Colonic mucosa (tissue), 4 donors: ENCODE results near the gene TMEM266. TPM values are rescaled to one million over a fixed set of nuclear protein-coding genes. Genes with fewer than 3 reads are reported as not detected.

Source experiments
- DNase-seq: peaks from one replicate; pipeline ENCODE4 v3.0.0-alpha.2; 2020
- H3K27ac ChIP-seq: fragments of 200-600 bp; one replicate; pipeline ENCODE4 v1.8.0; 2021
- H3K27me3 ChIP-seq: fragments of 200-600 bp; one replicate; pipeline ENCODE4 v1.8.0; 2021
- H3K36me3 ChIP-seq: fragments of 200-600 bp; one replicate; pipeline ENCODE4 v1.8.0; 2021
- H3K4me1 ChIP-seq: fragments of 200-600 bp; one replicate; pipeline ENCODE4 v1.8.0; 2021; ENCODE audit warnings: mild to moderate bottlenecking
- H3K4me3 ChIP-seq: fragments of 200-600 bp; one replicate; pipeline ENCODE4 v1.8.0; 2021
- H3K9ac ChIP-seq, 2 donors: one replicate each; pipeline ENCODE4 v1.7.0; 2013; ENCODE audit warnings: control low read depth in 2 of 2, low read depth in 2 of 2, low read length in 2 of 2
- H3K9me3 ChIP-seq: fragments of 200-600 bp; one replicate; pipeline ENCODE4 v1.8.0; 2021
- CTCF ChIP-seq: fragments of 200-600 bp; IDR thresholded peaks from one replicate; pipeline ENCODE4 v1.8.0; 2022; ENCODE audit warnings: antibody characterized with exemption, mild to moderate bottlenecking
- intact Hi-C: fragments of 100-400 bp; cut with DNase I; formaldehyde crosslinking; loops from one replicate; pipeline ENCODE4 v1.14.1; 2022
- total RNA-seq, 2 donors: library from RNA; stranded (reverse); fragmentation: NEBNext Ultra II Directional in 1 of 2; extraction: Animal tissue kit (Norgen Biotek cat#: 25700) in 1 of 2; gene quantifications; one replicate each; pipeline ENCODE4 v1.2.1, GENCODE V29; 2021
- donor health status: healthy.
- donor health status: DM: no; HTN: no; CAD: no.
- donor health status: DM: no; HTN: no; CAD: no.

The TMEM266 gene
- total RNA-seq, 2 donors from 2014 or later, result not detected

DNA sequence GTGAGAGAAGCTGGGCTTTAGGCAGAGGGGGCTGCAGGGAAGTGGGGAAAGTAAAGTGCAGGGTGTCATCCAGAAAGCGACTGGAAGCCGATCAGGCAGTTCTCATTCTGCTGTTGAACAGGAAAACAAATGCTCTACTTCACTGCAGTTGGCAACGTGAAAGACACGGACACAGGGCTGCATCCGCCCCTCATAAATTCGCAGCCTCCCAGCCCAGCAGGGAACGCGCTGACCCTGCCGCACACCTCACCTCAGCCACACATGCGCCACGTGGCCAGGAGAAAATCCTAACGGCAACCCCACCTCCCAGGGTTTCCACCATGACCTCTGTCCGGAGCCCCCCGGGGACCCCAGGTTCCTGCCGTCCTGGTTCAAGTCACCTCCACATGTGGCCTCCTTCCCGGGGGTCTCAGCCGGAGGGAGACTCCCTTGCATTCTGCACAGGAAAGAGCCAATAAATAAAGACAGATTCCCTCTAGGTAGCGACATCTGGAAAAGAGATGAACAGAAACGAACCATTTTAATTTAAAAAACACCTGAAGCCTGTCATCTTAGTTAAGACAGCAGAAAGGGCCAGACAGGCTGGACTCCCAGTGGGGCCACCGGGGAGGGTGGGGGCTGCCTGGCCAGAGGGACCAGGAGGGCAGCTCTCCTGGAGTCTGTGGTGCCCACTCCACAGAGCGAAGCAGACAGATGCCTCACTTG lies 118.7 kb downstream of the TMEM266 start:
- intact Hi-C loops, result no loop called here
- Histone ChIP-seq H3K27me3 (no peaks in the 10 kb centered on the region), H3K4me3 (no peak overlapping the region), H3K9me3 (no peaks in the 10 kb centered on the region), H3K36me3 (no peaks in the 10 kb centered on the region), H3K9ac (no peak overlapping the region), H3K27ac (no peak overlapping the region), H3K4me1 (no peaks in the 10 kb centered on the region)
- no peak for DNase-seq
- no peak for TF ChIP-seq CTCF

DNA sequence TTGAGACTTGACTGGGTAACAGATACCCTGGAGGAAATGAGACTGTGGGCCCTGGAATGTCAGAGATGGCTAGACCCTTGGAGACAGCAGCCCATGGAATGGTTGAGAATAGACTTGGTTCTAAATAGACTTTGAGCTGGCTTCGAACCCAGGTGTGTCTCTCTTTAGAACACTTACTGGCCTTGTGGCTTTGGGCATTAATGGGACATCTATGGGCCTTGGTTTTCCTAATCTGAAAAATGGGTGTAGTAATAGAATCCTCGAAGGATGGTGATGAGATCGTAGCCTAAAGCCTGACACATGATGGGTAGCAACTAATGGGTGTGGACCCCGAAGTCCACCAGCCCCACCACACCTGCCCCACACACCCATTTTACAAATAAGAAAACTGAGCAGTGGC lies 119.2 kb downstream of the TMEM266 start:
- DNase-seq, result no peak
- intact Hi-C loops, result no loop called here

DNA sequence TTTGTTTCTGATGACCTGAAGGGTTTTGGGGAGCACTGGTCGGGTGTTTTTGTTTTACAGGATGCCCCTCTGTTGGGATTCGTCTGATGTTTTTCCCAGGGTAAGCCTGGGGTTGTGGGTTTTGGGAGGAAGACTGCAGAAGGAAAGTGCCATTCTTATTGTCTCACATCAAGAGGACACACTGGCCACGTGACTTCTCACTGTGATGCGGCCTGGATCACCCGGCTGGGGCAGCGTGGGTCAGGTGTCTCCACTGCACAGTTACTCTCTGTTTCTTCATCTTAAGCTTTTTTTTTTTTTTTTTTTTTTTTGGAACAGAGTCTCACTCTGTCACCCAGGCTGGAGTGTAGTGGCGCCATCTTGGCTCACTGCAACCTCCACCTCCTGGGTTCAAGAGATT lies 120.5 kb downstream of the TMEM266 start:
- no peaks in the 10 kb centered on the region for H3K36me3 ChIP-seq
- no peaks in the 10 kb centered on the region for H3K9me3 ChIP-seq
- no peak overlapping the region for H3K4me3 ChIP-seq
- no peak for DNase-seq
- no peak overlapping the region for H3K9ac ChIP-seq
- TF ChIP-seq CTCF, result no peak
- no peaks in the 10 kb centered on the region for H3K4me1 ChIP-seq
- intact Hi-C loops, result no loop called here
- no peak overlapping the region for H3K27ac ChIP-seq
- H3K27me3 ChIP-seq, result no peaks in the 10 kb centered on the region

More for the DNA sequence above, 119.2 kb downstream of the TMEM266 start:
- Histone ChIP-seq H3K27ac (no peak overlapping the region), H3K27me3 (no peaks in the 10 kb centered on the region), H3K9ac (no peak overlapping the region), H3K36me3 (no peaks in the 10 kb centered on the region), H3K4me1 (no peaks in the 10 kb centered on the region), H3K9me3 (no peaks in the 10 kb centered on the region), H3K4me3 (no peak overlapping the region)
- TF ChIP-seq CTCF, result no peak

DNA sequence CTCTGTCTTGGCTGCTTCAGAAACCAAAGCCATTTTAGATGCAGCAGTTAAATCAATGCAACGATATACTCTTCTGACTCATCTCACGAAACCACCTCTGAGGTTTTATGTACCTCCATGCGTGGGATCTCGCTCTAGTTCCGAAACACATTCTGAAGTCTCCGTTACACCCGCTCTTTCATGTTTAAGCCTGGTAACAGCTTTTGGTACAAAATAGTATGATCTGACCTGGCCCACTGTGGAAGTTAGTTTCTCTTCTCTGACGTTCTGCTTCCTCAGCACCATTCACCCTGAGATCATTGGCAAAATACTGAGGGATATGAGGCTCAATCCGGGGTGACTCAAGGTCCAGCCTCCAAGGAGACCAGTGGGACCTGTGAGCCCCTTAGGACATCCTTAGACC lies 121.9 kb downstream of the TMEM266 start:
- intact Hi-C loops, result no loop called here
- H3K9ac ChIP-seq, result no peak overlapping the region
- no peaks in the 10 kb centered on the region for H3K27me3 ChIP-seq
- no peaks in the 10 kb centered on the region for H3K36me3 ChIP-seq
- no peak for TF ChIP-seq CTCF
- H3K9me3 ChIP-seq, result no peaks in the 10 kb centered on the region
- H3K4me1 ChIP-seq, result no peaks in the 10 kb centered on the region
- no peak for DNase-seq
- no peak overlapping the region for H3K27ac ChIP-seq
- H3K4me3 ChIP-seq, result no peak overlapping the region

GRCh38 chr15:76183930-76184649 lies 124.3 kb downstream of the TMEM266 start:
- no peaks in the 10 kb centered on the region for H3K4me1 ChIP-seq
- no peak overlapping the region for H3K9ac ChIP-seq
- no peak overlapping the region for H3K4me3 ChIP-seq
- DNase-seq, result no peak
- no peaks in the 10 kb centered on the region for H3K27me3 ChIP-seq
- no peaks in the 10 kb centered on the region for H3K9me3 ChIP-seq
- no peak overlapping the region for H3K27ac ChIP-seq
- H3K36me3 ChIP-seq, result no peaks in the 10 kb centered on the region
- intact Hi-C loops, result no loop called here
- TF ChIP-seq CTCF, result no peak
